HL-60 (cell line): ENCODE measurements around the gene CISD2.

ENCODE experiments used
- DNase-seq, 2 experiments: peaks; one replicate each; pipeline ENCODE4 v3.0.0-alpha.2; 2010 to 2020; ENCODE audit warnings: low read depth in 1 of 2, low spot score in 1 of 2
- H3K27ac ChIP-seq: fragments of 250-450 bp; sonication (Bioruptor Pico); replicated peaks from 2 replicates; pipeline ENCODE4 v1.5.1; 2020; ENCODE audit warnings: mild to moderate bottlenecking, moderate library complexity
- H3K27me3 ChIP-seq: fragments of 250-450 bp; sonication (Bioruptor Pico); 2 replicates; pipeline ENCODE4 v1.5.1; 2021; ENCODE audit warnings: mild to moderate bottlenecking, moderate library complexity; ENCODE audit not compliant: insufficient read depth, poor library complexity, severe bottlenecking
- H3K4me3 ChIP-seq: replicated peaks from 2 replicates; pipeline ENCODE4 v1.5.1; 2011; ENCODE audit warnings: mild to moderate bottlenecking, control low read depth, low read length; ENCODE audit not compliant: insufficient read depth
- GABPA ChIP-seq: IDR thresholded peaks from 2 replicates; pipeline ENCODE4 v1.6.1; 2012; ENCODE audit warnings: low read depth
- POLR2AphosphoS5 ChIP-seq: IDR thresholded peaks from 2 replicates; pipeline ENCODE4 v1.6.1; 2012; ENCODE audit warnings: low read depth
- SPI1 ChIP-seq: IDR thresholded peaks from 2 replicates; pipeline ENCODE4 v1.6.1; 2012; ENCODE audit warnings: low read depth, mild to moderate bottlenecking, borderline replicate concordance
- TF ChIP-seq, protein P1 (sequence below): IDR thresholded peaks from one replicate; pipeline ENCODE4 v1.5.1; 2011; ENCODE audit warnings: low read length, control low read depth, inconsistent platforms; ENCODE audit not compliant: insufficient read depth
- TF ChIP-seq, protein P2 (sequence below): IDR thresholded peaks from 2 replicates; pipeline ENCODE4 v1.6.1; 2012; ENCODE audit warnings: low read depth; ENCODE audit not compliant: insufficient replicate concordance

The CISD2 gene

DNA sequence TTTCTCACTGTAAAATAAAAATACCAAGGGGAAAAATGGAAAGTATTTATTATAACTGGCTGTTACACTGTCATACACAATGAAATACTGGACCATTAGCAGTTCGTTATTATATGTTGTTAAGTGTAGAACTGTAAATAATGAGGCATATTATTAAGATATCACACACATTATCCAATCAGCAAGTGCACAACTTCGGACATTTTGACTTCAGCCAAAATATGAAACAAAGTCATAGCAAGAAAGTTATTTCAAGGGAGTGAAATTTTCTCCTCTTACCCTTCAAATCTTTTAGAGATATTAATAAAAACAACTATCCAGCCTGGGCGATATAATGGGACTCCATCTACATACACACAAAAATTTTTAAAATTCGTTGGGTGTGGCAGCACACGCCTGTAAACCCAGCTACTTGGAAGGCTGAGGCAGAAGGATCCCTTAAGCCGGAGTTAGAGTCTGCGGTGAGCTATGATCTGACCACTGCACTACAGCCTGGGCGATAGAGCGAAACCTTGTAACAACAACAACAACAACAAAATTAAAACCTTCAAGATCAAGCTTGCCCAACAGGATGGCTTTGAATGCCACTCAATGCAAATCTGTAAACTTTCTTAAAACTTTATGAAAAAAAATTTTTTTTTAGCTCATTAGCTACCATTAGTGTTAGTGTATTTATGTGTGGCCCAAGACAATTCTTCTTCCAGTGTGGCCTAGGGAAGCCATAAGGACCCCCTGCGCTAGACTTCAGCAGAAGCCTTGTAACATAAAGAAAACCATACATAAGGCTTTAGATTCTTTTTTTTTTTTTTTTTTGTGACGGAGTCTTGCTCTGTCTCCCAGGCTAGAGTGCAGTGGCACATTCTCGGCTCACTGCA is 1.3 kb upstream of the CISD2 start:
- DNase-seq: peak; percentile 36 to 55
- peak overlapping the region; percentile 63 for H3K4me3 ChIP-seq

DNA sequence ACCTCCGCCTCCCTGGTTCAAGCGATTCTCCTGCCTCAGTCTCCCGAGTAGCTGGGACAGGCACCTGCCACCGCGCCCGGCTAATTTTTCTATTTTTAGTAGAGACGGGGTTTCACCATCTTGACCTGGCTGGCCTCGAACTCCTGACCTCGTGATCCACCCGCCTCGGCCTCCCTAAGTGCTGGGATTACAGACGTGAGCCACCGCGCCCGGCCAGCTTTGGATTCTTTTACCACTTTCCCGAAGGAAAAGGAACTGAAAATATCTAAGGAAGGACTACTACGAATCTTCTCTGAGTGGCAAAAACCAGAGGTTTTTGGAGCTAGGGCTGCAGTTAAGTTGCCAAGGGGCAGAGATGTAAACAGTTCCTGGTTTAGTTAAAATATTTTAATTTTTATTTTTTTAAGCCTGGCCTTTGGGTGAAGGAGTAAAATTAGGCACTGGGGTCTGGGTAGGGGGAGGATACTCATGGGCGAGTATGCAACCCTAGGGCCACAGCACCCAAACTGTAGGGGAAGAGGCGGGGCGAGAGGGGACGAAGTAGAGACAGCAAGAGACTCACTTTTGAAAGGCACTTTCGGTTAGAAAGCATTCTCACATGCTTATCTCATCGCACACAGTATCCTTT is 525 bp upstream of the CISD2 start:
- H3K27me3 ChIP-seq: no peaks in the 10 kb centered on the region
- H3K4me3 ChIP-seq: peak overlapping the region; percentile 63
- peak overlapping the region; percentile 93 for H3K27ac ChIP-seq
- no peak for TF ChIP-seq GABPA
- TF ChIP-seq POLR2AphosphoS5: no peak
- TF ChIP-seq, protein P1, sequence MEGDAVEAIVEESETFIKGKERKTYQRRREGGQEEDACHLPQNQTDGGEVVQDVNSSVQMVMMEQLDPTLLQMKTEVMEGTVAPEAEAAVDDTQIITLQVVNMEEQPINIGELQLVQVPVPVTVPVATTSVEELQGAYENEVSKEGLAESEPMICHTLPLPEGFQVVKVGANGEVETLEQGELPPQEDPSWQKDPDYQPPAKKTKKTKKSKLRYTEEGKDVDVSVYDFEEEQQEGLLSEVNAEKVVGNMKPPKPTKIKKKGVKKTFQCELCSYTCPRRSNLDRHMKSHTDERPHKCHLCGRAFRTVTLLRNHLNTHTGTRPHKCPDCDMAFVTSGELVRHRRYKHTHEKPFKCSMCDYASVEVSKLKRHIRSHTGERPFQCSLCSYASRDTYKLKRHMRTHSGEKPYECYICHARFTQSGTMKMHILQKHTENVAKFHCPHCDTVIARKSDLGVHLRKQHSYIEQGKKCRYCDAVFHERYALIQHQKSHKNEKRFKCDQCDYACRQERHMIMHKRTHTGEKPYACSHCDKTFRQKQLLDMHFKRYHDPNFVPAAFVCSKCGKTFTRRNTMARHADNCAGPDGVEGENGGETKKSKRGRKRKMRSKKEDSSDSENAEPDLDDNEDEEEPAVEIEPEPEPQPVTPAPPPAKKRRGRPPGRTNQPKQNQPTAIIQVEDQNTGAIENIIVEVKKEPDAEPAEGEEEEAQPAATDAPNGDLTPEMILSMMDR: no peak
- no peak for TF ChIP-seq SPI1
- TF ChIP-seq, protein P2, sequence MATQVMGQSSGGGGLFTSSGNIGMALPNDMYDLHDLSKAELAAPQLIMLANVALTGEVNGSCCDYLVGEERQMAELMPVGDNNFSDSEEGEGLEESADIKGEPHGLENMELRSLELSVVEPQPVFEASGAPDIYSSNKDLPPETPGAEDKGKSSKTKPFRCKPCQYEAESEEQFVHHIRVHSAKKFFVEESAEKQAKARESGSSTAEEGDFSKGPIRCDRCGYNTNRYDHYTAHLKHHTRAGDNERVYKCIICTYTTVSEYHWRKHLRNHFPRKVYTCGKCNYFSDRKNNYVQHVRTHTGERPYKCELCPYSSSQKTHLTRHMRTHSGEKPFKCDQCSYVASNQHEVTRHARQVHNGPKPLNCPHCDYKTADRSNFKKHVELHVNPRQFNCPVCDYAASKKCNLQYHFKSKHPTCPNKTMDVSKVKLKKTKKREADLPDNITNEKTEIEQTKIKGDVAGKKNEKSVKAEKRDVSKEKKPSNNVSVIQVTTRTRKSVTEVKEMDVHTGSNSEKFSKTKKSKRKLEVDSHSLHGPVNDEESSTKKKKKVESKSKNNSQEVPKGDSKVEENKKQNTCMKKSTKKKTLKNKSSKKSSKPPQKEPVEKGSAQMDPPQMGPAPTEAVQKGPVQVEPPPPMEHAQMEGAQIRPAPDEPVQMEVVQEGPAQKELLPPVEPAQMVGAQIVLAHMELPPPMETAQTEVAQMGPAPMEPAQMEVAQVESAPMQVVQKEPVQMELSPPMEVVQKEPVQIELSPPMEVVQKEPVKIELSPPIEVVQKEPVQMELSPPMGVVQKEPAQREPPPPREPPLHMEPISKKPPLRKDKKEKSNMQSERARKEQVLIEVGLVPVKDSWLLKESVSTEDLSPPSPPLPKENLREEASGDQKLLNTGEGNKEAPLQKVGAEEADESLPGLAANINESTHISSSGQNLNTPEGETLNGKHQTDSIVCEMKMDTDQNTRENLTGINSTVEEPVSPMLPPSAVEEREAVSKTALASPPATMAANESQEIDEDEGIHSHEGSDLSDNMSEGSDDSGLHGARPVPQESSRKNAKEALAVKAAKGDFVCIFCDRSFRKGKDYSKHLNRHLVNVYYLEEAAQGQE: no peak
- DNase-seq: peak; percentile 11 to 22

More for the DNA sequence above, 1.3 kb upstream of the CISD2 start:
- TF ChIP-seq SPI1 (no peak), GABPA (no peak), POLR2AphosphoS5 (no peak)
- TF ChIP-seq, protein P1: no peak
- TF ChIP-seq, protein P2: no peak
- Histone ChIP-seq H3K27ac (peak overlapping the region; percentile 93), H3K27me3 (no peaks in the 10 kb centered on the region)

DNA sequence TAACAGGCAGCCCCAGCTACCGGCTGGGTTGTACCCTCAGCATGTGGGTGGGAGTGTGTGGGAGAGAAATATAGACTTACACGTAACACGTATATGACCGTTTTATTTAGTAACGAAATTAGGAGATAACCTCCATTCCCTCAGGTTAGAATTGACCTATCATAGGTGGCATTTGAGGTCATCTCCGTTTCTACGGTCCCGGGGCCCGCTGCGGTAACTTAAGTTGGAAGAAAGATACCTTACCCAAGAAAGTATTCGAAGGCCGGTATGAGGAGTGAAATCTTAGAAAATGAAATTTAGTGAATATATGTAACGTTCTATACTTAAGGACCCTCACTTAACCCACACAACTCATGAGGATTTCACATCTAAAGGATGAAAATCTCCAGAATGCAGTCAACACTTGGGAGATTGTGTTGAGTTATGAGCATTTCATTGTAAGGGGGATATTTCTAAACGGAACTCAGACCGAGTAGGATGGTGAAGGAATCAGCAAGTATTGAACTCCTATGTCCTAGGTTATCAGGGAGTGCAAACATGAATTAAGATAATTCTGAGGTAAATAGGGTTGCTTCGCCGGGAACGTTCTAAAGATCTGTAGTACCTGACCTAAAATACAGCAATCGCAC is 891 bp downstream of the CISD2 start:
- no peak for TF ChIP-seq SPI1
- TF ChIP-seq, protein P2: peak; percentile 3
- peak overlapping the region; percentile 63 for H3K4me3 ChIP-seq
- no peak for DNase-seq
- no peaks in the 10 kb centered on the region for H3K27me3 ChIP-seq
- H3K27ac ChIP-seq: peak overlapping the region; percentile 93
